K562 (cell line): Measurements from ENCODE around the gene C11orf65. TPM values are rescaled to one million over a fixed set of nuclear protein-coding genes. Genes with fewer than 3 reads are reported as not detected.
A peak's percentile ranks its signal among the peaks of the same experiment; 100 is the strongest.

ENCODE experiments used
- ATAC-seq: fragments of 200-7000 bp; cut with Tn5 transposase; 3 replicates; pipeline ENCODE4 v1.9.1; 2020; ENCODE audit warnings: moderate library complexity
- BruUV-seq: library from RNA; stranded (reverse); fragments of 400-500 nt; replicated peaks from 2 replicates; lab custom pipeline; 2021; lab: Mats Ljungman, UMichigan
- CTCF ChIA-PET: fragments of 300-600 bp; formaldehyde crosslinking; extraction: SDS; loops from one replicate; lab custom pipeline; 2021; ENCODE audit warnings: low intra/inter-chr PET ratio; lab: Yijun Ruan, JAX
- POLR2A ChIA-PET: fragments of 300-600, 350-650 bp; sonication (Branson Sonifier 250); formaldehyde crosslinking; extraction: SDS; loops from one replicate; lab custom pipeline; 2021; ENCODE audit warnings: antibody characterized with exemption, inconsistent platforms; lab: Yijun Ruan, JAX
- DNase-seq, 4 experiments: peaks; one replicate each; pipeline versions ENCODE4 v3.0.0 to v3.0.0-alpha.2; 2011 to 2018; ENCODE audit warnings: low spot score in 3 of 4, mixed read lengths in 3 of 4; ENCODE audit errors: extremely low read depth in 1 of 4
- FAIRE-seq: peaks from 2 replicates; lab custom pipeline; 2011; peaks lifted over from hg19 to GRCh38; lab: Jason Lieb, UNC
- H2AFZ ChIP-seq: 2 replicates; pipeline ENCODE4 v1.6.0; 2011; ENCODE audit warnings: low read depth, low read length, control low read depth, inconsistent platforms
- H3K27ac ChIP-seq: fragments of 200-600 bp; 3 replicates; pipeline ENCODE4 v1.8.0; 2011; ENCODE audit warnings: low read depth, mild to moderate bottlenecking, control low read depth, inconsistent platforms, low read length, moderate library complexity, mixed read lengths; ENCODE audit errors: extremely low read depth
- H3K27me3 ChIP-seq, 2 experiments: fragments of 300-600 bp in 1 of 2; 2 replicates in 1 of 2; 3 replicates in 1 of 2; pipeline versions ENCODE4 v1.6.0 to v1.8.0; 2011; ENCODE audit warnings: inconsistent platforms in 2 of 2, low read length in 2 of 2, mild to moderate bottlenecking in 1 of 2, mixed read lengths in 1 of 2, moderate library complexity in 1 of 2; ENCODE audit not compliant: control insufficient read depth in 2 of 2, insufficient read depth in 2 of 2
- H3K36me3 ChIP-seq: fragments of 300-600 bp; 3 replicates; pipeline ENCODE4 v1.8.0; 2011; ENCODE audit warnings: mild to moderate bottlenecking, low read length, inconsistent platforms; ENCODE audit not compliant: control insufficient read depth, insufficient read depth
- H3K4me1 ChIP-seq, 2 experiments: fragments of 200-600 bp in 1 of 2; replicated peaks in 1 of 2; 2 replicates in 1 of 2; 3 replicates in 1 of 2; pipeline versions ENCODE4 v1.5.1 to v1.8.0; 2011; ENCODE audit warnings: inconsistent platforms in 2 of 2, low read length in 2 of 2, mild to moderate bottlenecking in 1 of 2, mixed read lengths in 1 of 2, moderate library complexity in 1 of 2; ENCODE audit not compliant: control insufficient read depth in 2 of 2, insufficient read depth in 2 of 2
- H3K4me2 ChIP-seq: 2 replicates; pipeline ENCODE4 v1.6.1; 2011; ENCODE audit warnings: low read length, control low read depth, inconsistent platforms, mixed read lengths; ENCODE audit not compliant: insufficient read depth
- H3K4me3 ChIP-seq: fragments of 200-600 bp; sonication (generic), shearing (Covaris generic); 2 replicates; pipeline ENCODE4 v1.5.1; 2016; ENCODE audit warnings: control low read depth, inconsistent platforms
- H3K79me2 ChIP-seq: fragments of 200-600 bp; 3 replicates; pipeline ENCODE4 v1.8.0; 2011; ENCODE audit warnings: low read length, inconsistent platforms; ENCODE audit not compliant: control insufficient read depth, insufficient read depth
- H3K9ac ChIP-seq, 2 experiments: 2 replicates each; pipeline versions ENCODE4 v1.6.0 to v1.6.1; 2011; ENCODE audit warnings: low read depth in 2 of 2, low read length in 2 of 2, control low read depth in 1 of 2, inconsistent platforms in 1 of 2, mild to moderate bottlenecking in 1 of 2, mixed read lengths in 1 of 2; ENCODE audit not compliant: insufficient read depth in 1 of 2
- H3K9me1 ChIP-seq: one replicate; pipeline ENCODE4 v1.6.0; 2011; ENCODE audit warnings: inconsistent platforms, mild to moderate bottlenecking, low read length, moderate library complexity; ENCODE audit not compliant: control insufficient read depth, insufficient read depth
- H3K9me3 ChIP-seq: replicated peaks from 2 replicates; pipeline ENCODE4 v1.5.1; 2011; ENCODE audit warnings: low read depth, low read length, inconsistent platforms; ENCODE audit not compliant: control insufficient read depth, insufficient read depth
- H4K20me1 ChIP-seq: replicated peaks from 2 replicates; pipeline ENCODE4 v1.6.1; 2011; ENCODE audit warnings: low read length, inconsistent platforms, mixed read lengths; ENCODE audit not compliant: control insufficient read depth, insufficient read depth
- BHLHE40 ChIP-seq: IDR thresholded peaks from 2 replicates; pipeline ENCODE4 v1.6.1; 2011; ENCODE audit warnings: low read length, improper control_type of control experiment
- BRF2 ChIP-seq: IDR thresholded peaks from 3 replicates; pipeline ENCODE4 v1.6.1; 2011; ENCODE audit warnings: borderline replicate concordance, mild to moderate bottlenecking; ENCODE audit not compliant: insufficient read length, insufficient read depth
- CBFA2T2 ChIP-seq: fragments of 450-650 bp; conservative IDR thresholded peaks from 2 replicates; pipeline ENCODE4 v1.6.1; 2017; ENCODE audit warnings: mild to moderate bottlenecking
- CREM ChIP-seq: IDR thresholded peaks from 2 replicates; pipeline ENCODE4 v1.6.1; 2014; ENCODE audit warnings: antibody characterized with exemption, low read depth
- CUX1 ChIP-seq: fragments of 200-800 bp; sonication (Bioruptor generic); IDR thresholded peaks from 2 replicates; pipeline ENCODE4 v1.6.1; 2016; ENCODE audit warnings: missing genetic modification characterization, missing compliant biosample characterization
- RAD21 ChIP-seq, 2 experiments: fragments of 250-450 bp in 1 of 2; fragments of 450-650 bp in 1 of 2; sonication (Bioruptor Pico) in 1 of 2; formaldehyde crosslinking in 1 of 2; IDR thresholded peaks in 1 of 2; conservative IDR thresholded peaks in 1 of 2; 2 replicates each; pipeline versions ENCODE4 v1.4.0 to v1.8.0; 2020 to 2022; ENCODE audit warnings: mild to moderate bottlenecking in 2 of 2, moderate library complexity in 1 of 2
- RB1 ChIP-seq: fragments of 450-650 bp; IDR thresholded peaks from 2 replicates; pipeline ENCODE4 v1.6.1; 2017; ENCODE audit warnings: low read depth, mild to moderate bottlenecking
- RBM15 ChIP-seq: fragments of 200-400 bp; formaldehyde crosslinking; IDR thresholded peaks from 2 replicates; pipeline ENCODE4 v1.6.1; 2018; ENCODE audit warnings: mild to moderate bottlenecking, low read length, moderate library complexity; ENCODE audit not compliant: insufficient read depth
- ZNF239 ChIP-seq: fragments of 250-450 bp; sonication (Bioruptor Pico); IDR thresholded peaks from 2 replicates; pipeline ENCODE4 v1.4.0; 2020; ENCODE audit warnings: mild to moderate bottlenecking
- WGBS: fragments of 100-300 bp; shearing (Covaris generic); methylation state at CpG from one replicate; pipeline ENCODE4 v1.1.6; 2016; ENCODE audit warnings: low coverage, mixed read lengths; ENCODE audit not compliant: insufficient coverage; ENCODE audit errors: missing lambda C conversion rate; 5-methylcytosine and 5-hydroxymethylcytosine counted together
- in situ Hi-C: fragments of 300-500 bp; cut with MboI; formaldehyde crosslinking; loops from 4 replicates; pipeline ENCODE4 v1.15.0; 2018; ENCODE audit warnings: inconsistent platforms, mixed read lengths
- intact Hi-C: fragments of 100-400 bp; cut with micrococcal nuclease; formaldehyde crosslinking; loops from 2 replicates; pipeline ENCODE4 v1.14.2; 2022
- polyA plus RNA-seq, 8 experiments: library from polyadenylated mRNA; depleted of rRNA in 4 of 8; stranded (reverse) in 5 of 8; unstranded in 3 of 8; fragments of >200 nt; fragmentation: Nextera tagmentation in 2 of 8; fragmentation: Illumina TruSeq in 1 of 8; extraction: Ambion mirVana in 2 of 8; extraction: Trizol in 1 of 8; gene quantifications; 2 replicates each; pipeline versions ENCODE4 v1.2.1 to v1.2.3, GENCODE V29; 2011 to 2014; ENCODE audit warnings: inconsistent platforms in 1 of 8, missing spikeins in 1 of 8
- total RNA-seq, 7 experiments: library from RNA; depleted of rRNA in 6 of 7; stranded (reverse); fragments of >200 nt in 6 of 7; fragmentation: Illumina TruSeq in 2 of 7; extraction: Trizol in 2 of 7; gene quantifications; 2 replicates each; pipeline versions ENCODE4 v1.2.1 to v1.2.3, GENCODE V29; 2011 to 2021; ENCODE audit warnings: low replicate concordance in 1 of 7

The C11orf65 gene
- total and polyA plus RNA-seq, 9 of the 15 experiments (the other 6 are each of a cell fraction or from before 2014, with no cell fraction given): 1.0 to 2.1 (median 1.2) TPM

DNA sequence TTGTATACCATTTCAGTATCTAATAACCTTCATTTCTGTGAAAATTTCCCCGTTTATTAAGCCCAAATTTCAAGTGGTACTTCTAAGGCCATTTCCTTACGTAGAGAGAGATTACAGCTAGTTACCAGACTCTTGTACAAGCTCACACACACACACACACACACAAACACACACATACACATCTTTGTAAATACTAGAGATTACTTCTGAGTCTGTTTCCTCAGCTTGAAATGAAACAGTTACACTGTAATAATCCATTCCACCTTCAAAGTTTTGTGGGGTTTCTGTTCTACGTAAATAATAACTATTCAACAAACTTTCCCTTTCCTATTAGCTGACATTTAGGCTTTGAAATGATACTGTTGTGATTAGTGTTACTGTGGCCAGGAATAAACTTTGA is 24.6 kb upstream of the C11orf65 start:
- BruUV-seq: no TSS peak
- 81% methylated on average over 3 of the region's 3 CpGs for whole genome bisulfite sequencing
- ChIA-PET POLR2A (interaction anchor here (0.6 to 1.1 kb wide), 3 partner anchors 9 to 140 kb away, joined by 3 read pairs; no protein-coding TSS in a partner anchor), CTCF (no interaction called here)
- no peak for TF ChIP-seq ZNF239
- no peak for TF ChIP-seq BHLHE40
- no peak for TF ChIP-seq CUX1 (CRISPR knock-in tag)
- no peak for TF ChIP-seq CREM
- no peak for TF ChIP-seq BRF2
- TF ChIP-seq CBFA2T2: no peak
- TF ChIP-seq RAD21 (CRISPR knock-in tag; conservative IDR thresholded peaks at IDR 0.05 in 1 of 2, IDR thresholded peaks at IDR 0.05 in 1 of 2): no peak
- no peak for TF ChIP-seq RB1
- TF ChIP-seq RBM15: no peak
- Histone ChIP-seq H3K9me3 (no peaks in the 10 kb centered on the region), H3K27me3 (no peaks in the 10 kb centered on the region), H3K27ac (no peak overlapping the region), H4K20me1 (no peaks in the 10 kb centered on the region), H3K79me2 (peaks cover 32% of the 10 kb centered on the region), H3K9me1 (no peaks in the 10 kb centered on the region), H3K4me1 (peaks cover 0 to 10% of the 10 kb centered on the region in 2 experiments; a peak in 2 of 5 replicates), H3K4me2 (no peak overlapping the region), H3K9ac (no peak overlapping the region), H3K36me3 (peaks cover 19% of the 10 kb centered on the region; the same call in 2 of the 3 replicates), H2AFZ (no peak overlapping the region), H3K4me3 (no peak overlapping the region)
- in situ Hi-C loops: no loop called here
- FAIRE-seq: peak; percentile 61
- intact Hi-C loops: loop anchor here (10.0 kb wide), 1 partner anchor 367 kb away; the partner anchor contains the start of gene ACAT1
- DNase-seq: no peak
- ATAC-seq: no peak
